Neural cell (in vitro differentiated cells): ENCODE data around the gene LRGUK. TPM values are rescaled to one million over a fixed set of nuclear protein-coding genes. Genes with fewer than 3 reads are reported as not detected.

Experiments used
- H2AFZ ChIP-seq: fragments of 200-600, 300-800 bp; sonication (generic), shearing (Covaris generic); 2 replicates; pipeline ENCODE4 v1.6.0; 2014; ENCODE audit warnings: low read depth, mild to moderate bottlenecking, antibody characterized with exemption, low read length, moderate library complexity
- H3F3A ChIP-seq: fragments of 200-600 bp; shearing (Covaris generic); 2 replicates; pipeline ENCODE4 v1.6.1; 2016; ENCODE audit warnings: mild to moderate bottlenecking, moderate library complexity, mixed read lengths, antibody characterized with exemption, low read length; ENCODE audit not compliant: insufficient read depth, poor library complexity, severe bottlenecking
- H3K27ac ChIP-seq: fragments of 200-600, 300-800 bp; sonication (generic), shearing (Covaris generic); 2 replicates; pipeline ENCODE4 v1.5.1; 2014; ENCODE audit warnings: mild to moderate bottlenecking, low read length, moderate library complexity
- H3K27me3 ChIP-seq: fragments of 300-800, 200-600 bp; sonication (generic), shearing (Covaris generic); 2 replicates; pipeline ENCODE4 v1.6.0; 2014; ENCODE audit warnings: mild to moderate bottlenecking, low read depth, low read length, moderate library complexity; ENCODE audit not compliant: insufficient read depth
- H3K36me3 ChIP-seq: fragments of 300-800, 200-600 bp; sonication (generic), shearing (Covaris generic); 2 replicates; pipeline ENCODE4 v1.5.1; 2014; ENCODE audit warnings: mild to moderate bottlenecking, antibody characterized with exemption, low read length, moderate library complexity; ENCODE audit not compliant: insufficient read depth
- H3K4me2 ChIP-seq: fragments of 300-800, 200-600 bp; sonication (generic), shearing (Covaris generic); 2 replicates; pipeline ENCODE4 v1.6.0; 2014; ENCODE audit warnings: mild to moderate bottlenecking, low read length
- H3K4me3 ChIP-seq: fragments of 300-800, 200-600 bp; sonication (generic), shearing (Covaris generic); 2 replicates; pipeline ENCODE4 v1.5.1; 2014; ENCODE audit warnings: mild to moderate bottlenecking, low read length, moderate library complexity
- H3K79me2 ChIP-seq: fragments of 200-600 bp; shearing (Covaris generic); replicated peaks from 2 replicates; pipeline ENCODE4 v1.6.0; 2014; ENCODE audit warnings: mild to moderate bottlenecking, low read length, moderate library complexity; ENCODE audit not compliant: insufficient read depth
- H3K9ac ChIP-seq: fragments of 300-800, 200-600 bp; sonication (generic), shearing (Covaris generic); 2 replicates; pipeline ENCODE4 v1.6.1; 2016; ENCODE audit warnings: mild to moderate bottlenecking, low read length, mixed read lengths
- H3K9me2 ChIP-seq: fragments of 200-600 bp; shearing (Covaris generic); 2 replicates; pipeline ENCODE4 v1.6.1; 2016; ENCODE audit warnings: mild to moderate bottlenecking, low read length, mixed read lengths; ENCODE audit not compliant: insufficient read depth
- H3K9me3 ChIP-seq: fragments of 200-600, 300-800 bp; sonication (generic), shearing (Covaris generic); 2 replicates; pipeline ENCODE4 v1.6.1; 2016; ENCODE audit warnings: mild to moderate bottlenecking, mixed run types, low read length, moderate library complexity, mixed read lengths
- H4K20me1 ChIP-seq: fragments of 200-600 bp; shearing (Covaris generic); 2 replicates; pipeline ENCODE4 v1.6.1; 2016; ENCODE audit warnings: mild to moderate bottlenecking, mixed run types; ENCODE audit not compliant: insufficient read depth
- CTCF ChIP-seq: fragments of 450-650 bp; IDR thresholded peaks from 2 replicates; pipeline ENCODE4 v1.5.1; 2014; ENCODE audit warnings: antibody characterized with exemption, mild to moderate bottlenecking, moderate library complexity; ENCODE audit not compliant: poor library complexity, severe bottlenecking
- EP300 ChIP-seq: fragments of 450-650 bp; conservative IDR thresholded peaks from 2 replicates; pipeline ENCODE4 v1.6.1; 2014; ENCODE audit warnings: antibody characterized with exemption, mild to moderate bottlenecking, moderate library complexity; ENCODE audit not compliant: poor library complexity, severe bottlenecking
- EZH2 ChIP-seq: fragments of 200-600, 300-800 bp; shearing (Covaris generic), sonication (generic); IDR thresholded peaks from 2 replicates; pipeline ENCODE4 v1.6.1; 2014; ENCODE audit warnings: antibody characterized with exemption, low read length, borderline replicate concordance, mild to moderate bottlenecking; ENCODE audit not compliant: insufficient read depth, poor library complexity, severe bottlenecking
- MXI1 ChIP-seq: fragments of 450-650 bp; conservative IDR thresholded peaks from 2 replicates; pipeline ENCODE4 v1.6.1; 2014; ENCODE audit warnings: antibody characterized with exemption, mild to moderate bottlenecking; ENCODE audit not compliant: poor library complexity, severe bottlenecking
- POLR2AphosphoS5 ChIP-seq: IDR thresholded peaks from 2 replicates; pipeline ENCODE4 v1.6.1; 2012
- RAD21 ChIP-seq: fragments of 450-650 bp; conservative IDR thresholded peaks from 2 replicates; pipeline ENCODE4 v1.6.1; 2014; ENCODE audit warnings: antibody characterized with exemption, mild to moderate bottlenecking, moderate library complexity
- REST ChIP-seq: IDR thresholded peaks from 2 replicates; pipeline ENCODE4 v1.6.1; 2012; ENCODE audit warnings: borderline replicate concordance
- SMC3 ChIP-seq: fragments of 450-650 bp; conservative IDR thresholded peaks from 2 replicates; pipeline ENCODE4 v1.6.1; 2014; ENCODE audit warnings: antibody characterized with exemption, mild to moderate bottlenecking, moderate library complexity; ENCODE audit not compliant: poor library complexity
- TAF1 ChIP-seq: IDR thresholded peaks from 2 replicates; pipeline ENCODE4 v1.6.1; 2012; ENCODE audit warnings: low read depth
- polyA plus RNA-seq: library from polyadenylated mRNA; depleted of rRNA; stranded (reverse); fragments of >200 nt; gene quantifications from 2 replicates; pipeline ENCODE4 v1.2.3, GENCODE V29; 2014

The LRGUK gene
- polyA plus RNA-seq, 1 donor from 2014 or later: 4.9 TPM

GRCh38 chr7:134211817-134212216 lies 84.7 kb downstream of the LRGUK start:
- TF ChIP-seq POLR2AphosphoS5 (no peak), TAF1 (no peak), SMC3 (no peak), RAD21 (no peak), EP300 (no peak)

GRCh38 chr7:134212576-134213546 lies 85.7 kb downstream of the LRGUK start:
- TF ChIP-seq REST (no peak), EP300 (no peak), TAF1 (no peak), SMC3 (no peak), POLR2AphosphoS5 (no peak), MXI1 (no peak), CTCF (no peak), RAD21 (no peak), EZH2 (no peak)
- H3K36me3 ChIP-seq: no peaks in the 10 kb centered on the region
- no peaks in the 10 kb centered on the region for H4K20me1 ChIP-seq
- no peaks in the 10 kb centered on the region for H3K9me3 ChIP-seq
- H3K9me2 ChIP-seq: no peaks in the 10 kb centered on the region
- no peaks in the 10 kb centered on the region for H3K79me2 ChIP-seq
- H3F3A ChIP-seq: no peaks in the 10 kb centered on the region
- no peak overlapping the region for H3K9ac ChIP-seq
- H3K4me2 ChIP-seq: no peak overlapping the region
- H3K27ac ChIP-seq: no peak overlapping the region
- H2AFZ ChIP-seq: no peak overlapping the region
- no peaks in the 10 kb centered on the region for H3K27me3 ChIP-seq
- no peak overlapping the region for H3K4me3 ChIP-seq

More at GRCh38 chr7:134211817-134212216, 84.7 kb downstream of the LRGUK start:
- Histone ChIP-seq H3K4me2 (no peak overlapping the region), H3K36me3 (no peaks in the 10 kb centered on the region), H3K9me3 (no peaks in the 10 kb centered on the region), H3K9ac (no peak overlapping the region), H4K20me1 (no peaks in the 10 kb centered on the region), H2AFZ (no peak overlapping the region), H3K4me3 (no peak overlapping the region), H3K27ac (no peak overlapping the region), H3K79me2 (no peaks in the 10 kb centered on the region), H3K27me3 (no peaks in the 10 kb centered on the region), H3F3A (no peaks in the 10 kb centered on the region), H3K9me2 (no peaks in the 10 kb centered on the region)
